ENCODE results near the gene VPS36. TPM values are rescaled to one million over a fixed set of nuclear protein-coding genes. Genes with fewer than 3 reads are reported as not detected.

The VPS36 gene
- total and polyA plus RNA-seq, 4 donors = 41.7 to 95.5 (median 56.9) TPM

- Histone ChIP-seq H3K27ac (ENCODE audit: low read depth, low read length) (no peak overlapping the region), H3K36me3 (ENCODE audit: control insufficient read depth, insufficient read depth, low read length) (no peaks in the 10 kb centered on the region), H3K4me3 (ENCODE audit: low read depth, low read length) (no peak overlapping the region), H3K9me3 (ENCODE audit: control insufficient read depth, insufficient read depth, low read length) (no peaks in the 10 kb centered on the region), H3K4me1 (ENCODE audit: control insufficient read depth, insufficient read depth, low read length) (no peaks in the 10 kb centered on the region), H3K27me3 (ENCODE audit: control insufficient read depth, insufficient read depth, low read length) (no peaks in the 10 kb centered on the region)
- no peak for DNase-seq (ENCODE audit: low read depth in 4 of 6, low spot score in 6 of 6)
- WGBS (ENCODE audit: insufficient coverage) = no CpG with 5 or more reads among the region's 4 CpGs
Observed at GRCh38 chr13:52366291-52366690, 84.1 kb downstream of the VPS36 start.

Small RNA genes within 50 kb of the gene (small RNA-seq; reads per million reads assigned to genes)
- not detected for gene RNY4P24 (ENCODE audit: low replicate concordance)

Other genes with a start within 250 kb of the VPS36 start
- 10 to 100 TPM; 10.0 to 20.5 TPM for gene THSD1, start 44.5 kb downstream of the VPS36 start, total RNA-seq
- gene THSD1, start 44.5 kb downstream of the VPS36 start, polyA plus RNA-seq (ENCODE audit: insufficient read length in 2 of 2) = 10 to 100 TPM; 13.0 to 13.5 TPM
- 10 to 100 TPM; 29.8 to 48.1 TPM for gene CKAP2, start 4.8 kb upstream of the VPS36 start, total RNA-seq
- gene CKAP2, start 4.8 kb upstream of the VPS36 start, polyA plus RNA-seq (ENCODE audit: insufficient read length in 2 of 2) = 10 to 100 TPM; 31.0 to 55.4 TPM
- 1 to 10 TPM; 5.6 to 8.4 TPM for gene HNRNPA1L2, start 191.8 kb upstream of the VPS36 start, total RNA-seq
- gene HNRNPA1L2, start 191.8 kb upstream of the VPS36 start, polyA plus RNA-seq (ENCODE audit: insufficient read length in 2 of 2) = 10 to 100 TPM; 26.5 to 28.6 TPM
- 10 to 100 TPM; 44.6 to 62.7 TPM for gene SUGT1, start 202.2 kb upstream of the VPS36 start, total RNA-seq
- 10 to 100 TPM; 47.7 to 50.1 TPM for gene SUGT1, start 202.2 kb upstream of the VPS36 start, polyA plus RNA-seq (ENCODE audit: insufficient read length in 2 of 2)

Data from spinal cord (tissue), 10 donors.